ENCODE data around the gene HUS1B. TPM values are rescaled to one million over a fixed set of nuclear protein-coding genes. Genes with fewer than 3 reads are reported as not detected.
"Not testable (repeated sequence)": the region's sequence is repeated elsewhere in the genome, so short reads cannot be mapped to it uniquely, and the experiment has no call there.

Gene HUS1B
- total RNA-seq, 2 experiments from 2014 or later = 2.2 to 3.1 TPM

DNA sequence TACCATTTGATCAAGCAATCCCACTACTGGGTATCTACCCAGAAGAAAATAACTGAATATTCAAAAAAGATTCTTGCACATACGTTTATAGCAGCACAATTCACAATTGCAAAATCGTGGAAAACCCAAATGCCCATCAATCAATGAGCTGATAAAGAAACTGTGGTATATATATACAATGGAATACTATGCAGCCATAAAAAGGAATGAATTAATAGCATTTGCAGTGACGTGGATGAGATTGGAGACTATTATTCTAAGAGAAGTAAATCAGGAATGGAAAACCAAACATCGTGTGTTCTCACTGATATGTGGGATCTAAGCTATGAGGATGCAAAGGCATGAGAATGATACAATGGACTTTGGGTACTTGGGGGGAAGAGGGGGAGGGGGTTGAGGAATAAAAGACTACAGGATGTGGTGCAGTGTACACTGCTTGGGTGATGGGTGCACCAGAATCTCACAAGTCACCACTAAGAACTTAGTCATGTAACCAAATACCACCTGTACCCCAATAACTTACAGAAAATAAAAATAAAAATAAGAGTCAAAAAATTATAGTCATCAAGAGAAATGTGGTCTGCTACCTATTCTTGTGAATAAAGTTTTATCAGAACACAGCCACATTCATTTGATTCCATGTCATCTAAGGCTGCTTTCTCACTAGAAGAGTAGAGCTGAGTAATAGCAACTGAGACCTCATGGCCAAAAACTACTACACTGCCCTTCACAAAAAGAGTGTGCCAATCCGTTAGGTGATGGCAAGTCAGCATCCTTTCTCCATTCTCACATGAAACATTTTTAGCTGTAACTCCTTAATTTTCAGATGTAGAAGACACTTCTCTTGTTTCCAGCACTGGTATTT, 8.7 kb upstream of the HUS1B start:
- Histone ChIP-seq H3K4me1 (ENCODE audit: insufficient read depth, low read length) (peaks cover 2% of the 10 kb centered on the region), H3K36me3 (ENCODE audit: insufficient read depth, low read length) (no peaks in the 10 kb centered on the region), H3K4me3 (ENCODE audit: low read length) (no peak overlapping the region), H3K27me3 (ENCODE audit: control insufficient read depth in 1 of 2, insufficient read depth in 2 of 2, low read length in 2 of 2) (no peaks in the 10 kb centered on the region), H3K27ac (ENCODE audit: low read depth in 1 of 2, low read length in 2 of 2) (no peak overlapping the region), H3K9me3 (ENCODE audit: control insufficient read depth in 1 of 2, insufficient read depth in 1 of 2, low read length in 2 of 2) (no peaks in the 10 kb centered on the region)
- intact Hi-C loops (cut with DNase I, micrococcal nuclease) = no loop called here
- Mint-ChIP-seq H3K4me1 (ENCODE audit: low read depth) (peaks cover 72% of the 10 kb centered on the region), H3K9me3 (no peaks in the 10 kb centered on the region), H3K36me3 (ENCODE audit: low read depth) (peaks cover 21% of the 10 kb centered on the region), H3K27ac (no peak overlapping the region), H3K27me3 (no peaks in the 10 kb centered on the region), H3K4me3 (no peak overlapping the region)
- TF ChIP-seq, protein P1, sequence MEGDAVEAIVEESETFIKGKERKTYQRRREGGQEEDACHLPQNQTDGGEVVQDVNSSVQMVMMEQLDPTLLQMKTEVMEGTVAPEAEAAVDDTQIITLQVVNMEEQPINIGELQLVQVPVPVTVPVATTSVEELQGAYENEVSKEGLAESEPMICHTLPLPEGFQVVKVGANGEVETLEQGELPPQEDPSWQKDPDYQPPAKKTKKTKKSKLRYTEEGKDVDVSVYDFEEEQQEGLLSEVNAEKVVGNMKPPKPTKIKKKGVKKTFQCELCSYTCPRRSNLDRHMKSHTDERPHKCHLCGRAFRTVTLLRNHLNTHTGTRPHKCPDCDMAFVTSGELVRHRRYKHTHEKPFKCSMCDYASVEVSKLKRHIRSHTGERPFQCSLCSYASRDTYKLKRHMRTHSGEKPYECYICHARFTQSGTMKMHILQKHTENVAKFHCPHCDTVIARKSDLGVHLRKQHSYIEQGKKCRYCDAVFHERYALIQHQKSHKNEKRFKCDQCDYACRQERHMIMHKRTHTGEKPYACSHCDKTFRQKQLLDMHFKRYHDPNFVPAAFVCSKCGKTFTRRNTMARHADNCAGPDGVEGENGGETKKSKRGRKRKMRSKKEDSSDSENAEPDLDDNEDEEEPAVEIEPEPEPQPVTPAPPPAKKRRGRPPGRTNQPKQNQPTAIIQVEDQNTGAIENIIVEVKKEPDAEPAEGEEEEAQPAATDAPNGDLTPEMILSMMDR (IDR thresholded peaks at IDR 0.05) = no peak
- POLR2A ChIA-PET = no interaction called here
- DNase-seq = no peak
- CTCF ChIA-PET = no interaction called here
- ATAC-seq (ENCODE audit: poor library complexity) = no peak

DNA sequence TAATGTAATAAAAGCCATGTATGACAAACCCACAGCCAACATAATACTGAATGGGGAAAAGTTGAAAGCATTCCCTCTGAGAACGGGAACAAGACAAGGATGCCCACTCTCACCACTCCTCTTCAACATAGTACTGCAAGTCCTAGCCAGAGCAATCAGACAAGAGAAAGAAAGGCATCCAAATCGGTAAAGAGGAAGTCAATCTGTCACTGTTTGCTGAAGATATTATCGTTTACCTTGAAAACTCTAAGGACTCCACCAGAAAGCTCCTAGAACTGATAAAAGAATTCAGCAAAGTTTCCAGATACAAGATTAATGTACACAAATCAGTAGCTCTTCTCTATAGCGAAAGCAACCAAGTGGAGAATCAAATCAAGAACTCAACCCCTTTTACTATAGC, 6.9 kb upstream of the HUS1B start:
- POLR2A ChIA-PET = interaction anchor here (0.6 kb wide), 1 partner anchor 20 kb away, joined by 3 read pairs; no protein-coding TSS in a partner anchor
- H3K27me3 Mint-ChIP-seq = not testable (repeated sequence)

DNA sequence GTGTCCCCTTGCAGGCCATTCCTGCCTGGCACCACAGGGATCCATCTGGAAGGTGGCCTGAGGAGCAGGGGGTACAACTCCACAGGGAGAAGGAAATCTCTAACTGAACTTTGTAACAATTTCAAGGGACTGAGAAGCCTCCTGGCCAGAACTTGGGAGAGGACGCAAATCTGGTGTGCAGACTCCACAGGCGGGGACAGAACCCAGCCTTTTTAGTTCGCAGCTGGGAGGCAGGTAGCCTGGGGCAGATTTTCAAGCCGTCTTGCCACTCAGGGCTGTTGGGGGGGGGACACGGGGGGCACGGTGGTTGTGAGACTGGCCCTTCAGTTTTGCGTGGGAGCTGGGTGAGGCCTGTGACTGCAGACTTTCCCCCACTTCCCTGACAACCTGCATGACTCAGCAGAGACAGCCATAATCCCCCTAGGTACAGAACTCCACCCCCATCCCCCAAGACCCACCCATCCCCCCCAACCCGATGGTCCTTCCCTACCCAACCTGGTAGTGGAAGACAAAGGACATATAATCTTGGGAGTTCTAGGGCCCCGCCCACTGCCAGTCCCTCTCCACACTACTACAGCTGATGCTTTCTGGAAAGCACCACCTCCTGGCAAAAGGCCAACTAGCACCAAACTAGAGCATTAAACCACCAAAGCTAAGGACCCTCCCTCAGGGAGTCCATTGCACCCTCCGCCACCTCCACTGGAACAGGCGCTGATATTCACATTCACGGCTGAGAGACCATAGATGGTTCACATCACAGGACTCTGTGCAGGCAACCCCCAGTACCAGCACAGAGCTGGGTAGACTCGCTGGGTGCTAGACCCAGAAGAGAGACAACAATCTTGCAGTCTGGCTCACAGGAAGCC, 3.0 kb upstream of the HUS1B start:
- POLR2A ChIA-PET = interaction anchor here (0.9 kb wide), 1 partner anchor 32 kb away, joined by 3 read pairs; no protein-coding TSS in a partner anchor

More for the DNA sequence above, 6.9 kb upstream of the HUS1B start:
- H3K27ac ChIP-seq (ENCODE audit: low read depth in 1 of 2, low read length in 2 of 2); H3K27ac Mint-ChIP-seq; H3K4me3 ChIP-seq (ENCODE audit: low read length); H3K4me3 Mint-ChIP-seq; DNase-seq; H3K27me3 ChIP-seq (ENCODE audit: control insufficient read depth in 1 of 2, insufficient read depth in 2 of 2, low read length in 2 of 2); H3K4me1 ChIP-seq (ENCODE audit: insufficient read depth, low read length); CTCF ChIA-PET; ATAC-seq (ENCODE audit: poor library complexity); H3K36me3 ChIP-seq (ENCODE audit: insufficient read depth, low read length); H3K9me3 Mint-ChIP-seq; H3K9me3 ChIP-seq (ENCODE audit: control insufficient read depth in 1 of 2, insufficient read depth in 1 of 2, low read length in 2 of 2); intact Hi-C loops (cut with DNase I, micrococcal nuclease): not testable (repeated sequence)
- H3K4me1 Mint-ChIP-seq (ENCODE audit: low read depth) = peaks cover 81% of the 10 kb centered on the region
- H3K36me3 Mint-ChIP-seq (ENCODE audit: low read depth) = peaks cover 19% of the 10 kb centered on the region

More for the DNA sequence above, 3.0 kb upstream of the HUS1B start:
- CTCF ChIA-PET = no interaction called here
- DNase-seq (peak in 4 of 14 experiments; percentile 3 to 30 (median 21)), ATAC-seq (ENCODE audit: poor library complexity) (no peak)
- Mint-ChIP-seq H3K27ac (peak overlapping the region; percentile 16), H3K4me1 (ENCODE audit: low read depth) (peaks cover 75% of the 10 kb centered on the region), H3K4me3 (peak overlapping the region; percentile 1), H3K9me3 (no peaks in the 10 kb centered on the region), H3K27me3 (no peaks in the 10 kb centered on the region), H3K36me3 (ENCODE audit: low read depth) (peaks cover 32% of the 10 kb centered on the region)
- H3K9me3 ChIP-seq (ENCODE audit: control insufficient read depth in 1 of 2, insufficient read depth in 1 of 2, low read length in 2 of 2) = peaks cover 0 to 10% of the 10 kb centered on the region in 2 experiments
- H3K4me3 ChIP-seq (ENCODE audit: low read length) = no peak overlapping the region
- H3K27ac ChIP-seq (ENCODE audit: low read depth in 1 of 2, low read length in 2 of 2) = no peak overlapping the region
- H3K27me3 ChIP-seq (ENCODE audit: control insufficient read depth in 1 of 2, insufficient read depth in 2 of 2, low read length in 2 of 2) = no peaks in the 10 kb centered on the region
- H3K4me1 ChIP-seq (ENCODE audit: insufficient read depth, low read length) = peaks cover 8% of the 10 kb centered on the region
- intact Hi-C loops (cut with DNase I, micrococcal nuclease) = no loop called here
- TF ChIP-seq, protein P1 (IDR thresholded peaks at IDR 0.05) = no peak
- H3K36me3 ChIP-seq (ENCODE audit: insufficient read depth, low read length) = peaks cover 10% of the 10 kb centered on the region

Measured in CD4-positive, alpha-beta T cell (primary cell).